ENCODE measurements around the gene PNLDC1. TPM values are rescaled to one million over a fixed set of nuclear protein-coding genes. Genes with fewer than 3 reads are reported as not detected.

The PNLDC1 gene
- total RNA-seq, 1 donor from 2014 or later: not detected

GRCh38 chr6:159826968-159827647 is 27.0 kb downstream of the PNLDC1 start:
- Mint-ChIP-seq H3K27ac (no peak overlapping the region), H3K9me3 (ENCODE audit: low read depth) (no peaks in the 10 kb centered on the region), H3K4me3 (ENCODE audit: low read depth) (no peak overlapping the region), H3K36me3 (ENCODE audit: insufficient read depth) (no peaks in the 10 kb centered on the region), H3K4me1 (ENCODE audit: low read depth) (no peaks in the 10 kb centered on the region), H3K27me3 (peaks cover 31% of the 10 kb centered on the region)
- no peak for DNase-seq (ENCODE audit: low spot score, unreplicated experiment)
- TF ChIP-seq CTCF (IDR thresholded peaks at IDR 0.05; ENCODE audit: unreplicated experiment): no peak

- H3K9me3 Mint-ChIP-seq (ENCODE audit: low read depth): no peaks in the 10 kb centered on the region
- no peaks in the 10 kb centered on the region for H3K36me3 Mint-ChIP-seq (ENCODE audit: insufficient read depth)
- no peak overlapping the region for H3K27ac Mint-ChIP-seq
- TF ChIP-seq CTCF (IDR thresholded peaks at IDR 0.05; ENCODE audit: unreplicated experiment): no peak
- no peaks in the 10 kb centered on the region for H3K4me1 Mint-ChIP-seq (ENCODE audit: low read depth)
- H3K4me3 Mint-ChIP-seq (ENCODE audit: low read depth): no peak overlapping the region
- DNase-seq (ENCODE audit: low spot score, unreplicated experiment): no peak
- H3K27me3 Mint-ChIP-seq: peaks cover 24% of the 10 kb centered on the region
These were observed 28.0 kb downstream of the PNLDC1 start for GRCh38 chr6:159828074-159828473.

GRCh38 chr6:159829526-159829925 is 29.4 kb downstream of the PNLDC1 start:
- no peak for DNase-seq (ENCODE audit: low spot score, unreplicated experiment)
- no peak for TF ChIP-seq CTCF (IDR thresholded peaks at IDR 0.05; ENCODE audit: unreplicated experiment)
- no peak overlapping the region for H3K4me3 Mint-ChIP-seq (ENCODE audit: low read depth)
- no peaks in the 10 kb centered on the region for H3K36me3 Mint-ChIP-seq (ENCODE audit: insufficient read depth)
- H3K27ac Mint-ChIP-seq: no peak overlapping the region
- H3K9me3 Mint-ChIP-seq (ENCODE audit: low read depth): no peaks in the 10 kb centered on the region
- H3K27me3 Mint-ChIP-seq: peaks cover 20% of the 10 kb centered on the region
- H3K4me1 Mint-ChIP-seq (ENCODE audit: low read depth): no peaks in the 10 kb centered on the region

- no peak overlapping the region for H3K4me3 Mint-ChIP-seq (ENCODE audit: low read depth)
- peaks cover 20% of the 10 kb centered on the region for H3K27me3 Mint-ChIP-seq
- H3K9me3 Mint-ChIP-seq (ENCODE audit: low read depth): no peaks in the 10 kb centered on the region
- no peak for DNase-seq (ENCODE audit: low spot score, unreplicated experiment)
- H3K4me1 Mint-ChIP-seq (ENCODE audit: low read depth): no peaks in the 10 kb centered on the region
- H3K36me3 Mint-ChIP-seq (ENCODE audit: insufficient read depth): no peaks in the 10 kb centered on the region
- no peak for TF ChIP-seq CTCF (IDR thresholded peaks at IDR 0.05; ENCODE audit: unreplicated experiment)
- no peak overlapping the region for H3K27ac Mint-ChIP-seq
These were observed 30.7 kb downstream of the PNLDC1 start for GRCh38 chr6:159830501-159831372.

- no peak overlapping the region for H3K4me3 Mint-ChIP-seq (ENCODE audit: low read depth)
- no peak for DNase-seq (ENCODE audit: low spot score, unreplicated experiment)
- H3K27ac Mint-ChIP-seq: no peak overlapping the region
- H3K36me3 Mint-ChIP-seq (ENCODE audit: insufficient read depth): no peaks in the 10 kb centered on the region
- no peaks in the 10 kb centered on the region for H3K9me3 Mint-ChIP-seq (ENCODE audit: low read depth)
- no peaks in the 10 kb centered on the region for H3K4me1 Mint-ChIP-seq (ENCODE audit: low read depth)
- TF ChIP-seq CTCF (IDR thresholded peaks at IDR 0.05; ENCODE audit: unreplicated experiment): no peak
- peaks cover 20% of the 10 kb centered on the region for H3K27me3 Mint-ChIP-seq
These were observed 31.2 kb downstream of the PNLDC1 start for GRCh38 chr6:159831373-159831679.
